ENCODE results near the gene TXNDC16. TPM values are rescaled to one million over a fixed set of nuclear protein-coding genes. Genes with fewer than 3 reads are reported as not detected.

TXNDC16 gene
- total and polyA plus RNA-seq, 2 donors (not counting 1 experiment from before 2014, with no cell fraction given) = 0.75 to 7.0 TPM

GRCh38 chr14:52413729-52414408 is 138.4 kb downstream of the TXNDC16 start:
- TF ChIP-seq EZH2 (IDR thresholded peaks at IDR 0.05; ENCODE audit: borderline replicate concordance, insufficient read depth, low read depth, low read length, poor library complexity, severe bottlenecking) (no peak), CTCF (IDR thresholded peaks at IDR 0.05) (no peak)
- H3K27ac Mint-ChIP-seq = no peak overlapping the region

DNA sequence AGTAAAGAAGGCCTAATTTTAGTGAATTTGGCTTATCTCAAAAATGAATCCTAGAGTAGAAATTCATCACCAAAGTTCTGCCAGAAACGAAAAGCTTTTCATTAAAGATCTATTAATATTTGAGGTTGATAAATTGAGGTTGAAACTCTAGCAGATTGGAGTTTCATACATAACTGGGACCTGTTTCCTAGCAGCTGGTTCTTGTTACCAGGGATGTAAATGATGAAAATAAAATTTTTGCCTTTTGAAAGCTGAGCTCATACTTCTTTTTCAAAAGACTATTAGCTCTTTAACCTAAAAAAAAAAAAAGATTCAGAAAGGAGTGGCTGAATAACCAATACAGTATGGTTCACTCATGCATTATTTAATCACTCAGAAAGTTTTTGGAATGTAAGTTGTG is 139.9 kb downstream of the TXNDC16 start:
- Histone ChIP-seq H3K36me3 (replicated peaks in 1 of 2; ENCODE audit: control extremely low read depth in 1 of 2, control insufficient read depth in 1 of 2, extremely low read depth in 1 of 2, insufficient read depth in 2 of 2, low read length in 1 of 2) (no peaks in the 10 kb centered on the region), H3K27me3 (replicated peaks in 1 of 4; ENCODE audit: control extremely low read depth in 1 of 4, control insufficient read depth in 3 of 4, insufficient read depth in 4 of 4, low read length in 3 of 4) (no peaks in the 10 kb centered on the region), H3K27ac (ENCODE audit: low read length in 2 of 2) (no peak overlapping the region), H3K4me2 (replicated peaks; ENCODE audit: low read depth, low read length, poor library complexity, severe bottlenecking) (no peak overlapping the region), H3K9me3 (ENCODE audit: control extremely low read depth in 1 of 3, control insufficient read depth in 2 of 3, insufficient read depth in 1 of 3, low read length in 2 of 3) (no peaks in the 10 kb centered on the region), H3K4me1 (ENCODE audit: control insufficient read depth in 2 of 2, insufficient read depth in 2 of 2, low read length in 2 of 2) (no peaks in the 10 kb centered on the region), H2AFZ (ENCODE audit: insufficient read depth, low read depth, low read length, poor library complexity, severe bottlenecking) (no peak overlapping the region), H3K9ac (ENCODE audit: low read length) (no peak overlapping the region), H3K79me2 (ENCODE audit: control insufficient read depth, insufficient read depth, low read length) (no peaks in the 10 kb centered on the region), H3K4me3 (ENCODE audit: control extremely low read depth in 1 of 5, extremely low read depth in 1 of 5, insufficient read depth in 1 of 5, low read depth in 2 of 5, low read length in 4 of 5) (no peak overlapping the region), H4K20me1 (ENCODE audit: control insufficient read depth, insufficient read depth, low read length, poor library complexity, severe bottlenecking) (no peaks in the 10 kb centered on the region)
- no peaks in the 10 kb centered on the region for H3K27me3 Mint-ChIP-seq
- no CpG with 5 or more reads among the region's 1 CpG for WGBS (ENCODE audit: insufficient coverage)
- TF ChIP-seq CTCF (IDR thresholded peaks at IDR 0.05) (no peak), EZH2 (IDR thresholded peaks at IDR 0.05; ENCODE audit: borderline replicate concordance, insufficient read depth, low read depth, low read length, poor library complexity, severe bottlenecking) (no peak)
- ChIA-PET CTCF (interaction anchor here (1.4 kb wide), 1 partner anchor 114 kb away, joined by 3 read pairs; no protein-coding TSS in a partner anchor), POLR2A (no interaction called here)
- no peaks in the 10 kb centered on the region for H3K9me3 Mint-ChIP-seq (ENCODE audit: insufficient read depth)
- no peak overlapping the region for H3K4me3 Mint-ChIP-seq
- intact Hi-C loops (cut with micrococcal nuclease) = no loop called here
- H3K4me1 Mint-ChIP-seq = no peaks in the 10 kb centered on the region
- no peak for ATAC-seq (ENCODE audit: low read depth)
- no peak overlapping the region for H3K27ac Mint-ChIP-seq
- DNase-seq = no peak

More at GRCh38 chr14:52413729-52414408, 138.4 kb downstream of the TXNDC16 start:
- DNase-seq = no peak
- no peak overlapping the region for H3K4me3 Mint-ChIP-seq
- ATAC-seq (ENCODE audit: low read depth) = no peak
- H3K9me3 ChIP-seq (ENCODE audit: control extremely low read depth in 1 of 3, control insufficient read depth in 2 of 3, insufficient read depth in 1 of 3, low read length in 2 of 3) = no peaks in the 10 kb centered on the region
- H3K79me2 ChIP-seq (ENCODE audit: control insufficient read depth, insufficient read depth, low read length) = no peaks in the 10 kb centered on the region
- WGBS (ENCODE audit: insufficient coverage) = no CpG with 5 or more reads among the region's 7 CpGs
- H2AFZ ChIP-seq (ENCODE audit: insufficient read depth, low read depth, low read length, poor library complexity, severe bottlenecking) = no peak overlapping the region
- H3K27me3 Mint-ChIP-seq = no peaks in the 10 kb centered on the region
- H3K4me1 Mint-ChIP-seq = no peaks in the 10 kb centered on the region
- H3K4me2 ChIP-seq (replicated peaks; ENCODE audit: low read depth, low read length, poor library complexity, severe bottlenecking) = no peak overlapping the region
- POLR2A ChIA-PET = no interaction called here
- H3K36me3 ChIP-seq (replicated peaks in 1 of 2; ENCODE audit: control extremely low read depth in 1 of 2, control insufficient read depth in 1 of 2, extremely low read depth in 1 of 2, insufficient read depth in 2 of 2, low read length in 1 of 2) = no peaks in the 10 kb centered on the region
- H3K4me1 ChIP-seq (ENCODE audit: control insufficient read depth in 2 of 2, insufficient read depth in 2 of 2, low read length in 2 of 2) = no peaks in the 10 kb centered on the region
- H3K4me3 ChIP-seq (ENCODE audit: control extremely low read depth in 1 of 5, extremely low read depth in 1 of 5, insufficient read depth in 1 of 5, low read depth in 2 of 5, low read length in 4 of 5) = no peak overlapping the region
- H4K20me1 ChIP-seq (ENCODE audit: control insufficient read depth, insufficient read depth, low read length, poor library complexity, severe bottlenecking) = no peaks in the 10 kb centered on the region
- no peaks in the 10 kb centered on the region for H3K27me3 ChIP-seq (replicated peaks in 1 of 4; ENCODE audit: control extremely low read depth in 1 of 4, control insufficient read depth in 3 of 4, insufficient read depth in 4 of 4, low read length in 3 of 4)
- intact Hi-C loops (cut with micrococcal nuclease) = no loop called here
- CTCF ChIA-PET = interaction anchor here (1.4 kb wide), 1 partner anchor 115 kb away, joined by 3 read pairs; no protein-coding TSS in a partner anchor
- H3K27ac ChIP-seq (ENCODE audit: low read length in 2 of 2) = no peak overlapping the region
- H3K9ac ChIP-seq (ENCODE audit: low read length) = no peak overlapping the region
- no peaks in the 10 kb centered on the region for H3K9me3 Mint-ChIP-seq (ENCODE audit: insufficient read depth)

Measured in B cell (primary cell).